Measurements from ENCODE around the gene SPAG8.
A peak's percentile ranks its signal among the peaks of the same experiment; 100 is the strongest.

SPAG8 gene

DNA sequence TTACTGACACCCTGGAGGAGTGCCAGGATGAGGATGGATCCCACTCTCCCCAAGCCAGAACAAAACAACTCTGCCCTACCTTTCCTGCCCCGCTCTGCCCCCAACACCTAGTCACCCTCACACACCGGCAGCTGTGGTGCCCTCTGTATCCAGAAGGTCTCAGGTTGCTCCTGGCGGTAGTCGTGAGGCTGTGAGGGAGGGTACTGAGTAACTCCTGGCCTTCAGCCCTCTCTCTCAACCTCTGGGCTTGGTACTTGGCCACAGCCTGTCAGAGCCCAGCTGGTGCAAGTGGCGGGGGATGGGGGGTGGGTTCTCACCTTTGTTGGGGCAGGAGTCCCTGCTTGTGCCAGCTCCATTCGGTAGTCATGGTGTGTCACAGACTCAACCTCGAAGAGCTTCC, 1.9 kb downstream of the SPAG8 start:
- no peak overlapping the region for H3K4me3 ChIP-seq
- DNase-seq (ENCODE audit: low spot score): no peak
- TF ChIP-seq, protein P1, sequence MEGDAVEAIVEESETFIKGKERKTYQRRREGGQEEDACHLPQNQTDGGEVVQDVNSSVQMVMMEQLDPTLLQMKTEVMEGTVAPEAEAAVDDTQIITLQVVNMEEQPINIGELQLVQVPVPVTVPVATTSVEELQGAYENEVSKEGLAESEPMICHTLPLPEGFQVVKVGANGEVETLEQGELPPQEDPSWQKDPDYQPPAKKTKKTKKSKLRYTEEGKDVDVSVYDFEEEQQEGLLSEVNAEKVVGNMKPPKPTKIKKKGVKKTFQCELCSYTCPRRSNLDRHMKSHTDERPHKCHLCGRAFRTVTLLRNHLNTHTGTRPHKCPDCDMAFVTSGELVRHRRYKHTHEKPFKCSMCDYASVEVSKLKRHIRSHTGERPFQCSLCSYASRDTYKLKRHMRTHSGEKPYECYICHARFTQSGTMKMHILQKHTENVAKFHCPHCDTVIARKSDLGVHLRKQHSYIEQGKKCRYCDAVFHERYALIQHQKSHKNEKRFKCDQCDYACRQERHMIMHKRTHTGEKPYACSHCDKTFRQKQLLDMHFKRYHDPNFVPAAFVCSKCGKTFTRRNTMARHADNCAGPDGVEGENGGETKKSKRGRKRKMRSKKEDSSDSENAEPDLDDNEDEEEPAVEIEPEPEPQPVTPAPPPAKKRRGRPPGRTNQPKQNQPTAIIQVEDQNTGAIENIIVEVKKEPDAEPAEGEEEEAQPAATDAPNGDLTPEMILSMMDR (IDR thresholded peaks at IDR 0.05): no peak
- no peak overlapping the region for H3K27ac ChIP-seq

DNA sequence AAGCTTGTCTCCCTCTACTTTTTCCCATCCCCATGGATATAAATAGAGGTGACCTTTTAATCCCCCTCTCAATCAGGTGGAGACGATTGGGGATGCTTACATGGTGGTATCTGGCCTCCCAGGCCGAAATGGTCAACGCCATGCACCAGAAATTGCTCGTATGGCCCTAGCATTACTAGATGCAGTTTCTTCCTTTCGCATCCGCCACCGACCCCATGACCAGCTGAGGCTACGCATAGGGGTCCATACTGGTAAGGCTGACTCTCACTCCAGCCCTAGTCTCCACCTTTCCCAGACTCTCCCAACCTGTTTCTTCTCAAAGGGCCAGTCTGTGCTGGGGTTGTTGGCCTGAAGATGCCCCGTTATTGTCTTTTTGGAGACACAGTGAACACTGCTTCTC, 3.6 kb downstream of the SPAG8 start:
- Histone ChIP-seq H3K27ac (no peak overlapping the region), H3K4me3 (no peak overlapping the region)
- TF ChIP-seq, protein P1 (IDR thresholded peaks at IDR 0.05): no peak
- no peak for DNase-seq (ENCODE audit: low spot score)

DNA sequence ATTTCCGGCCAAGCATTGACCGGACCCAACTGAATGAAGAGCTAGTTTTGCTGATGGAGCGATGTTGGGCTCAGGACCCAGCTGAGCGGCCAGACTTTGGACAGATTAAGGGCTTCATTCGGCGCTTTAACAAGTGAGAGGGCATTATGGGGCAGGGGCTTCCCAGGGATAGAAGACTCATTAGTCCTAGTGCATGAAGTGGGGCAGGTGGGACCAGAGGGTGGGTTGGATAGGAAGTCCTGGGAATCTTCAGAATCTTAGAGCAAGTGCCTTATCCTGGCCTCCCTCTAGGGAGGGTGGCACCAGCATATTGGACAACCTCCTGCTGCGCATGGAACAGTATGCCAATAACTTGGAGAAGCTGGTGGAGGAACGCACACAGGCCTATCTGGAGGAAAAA, 6.0 kb downstream of the SPAG8 start:
- H3K4me3 ChIP-seq: no peak overlapping the region
- DNase-seq (ENCODE audit: low spot score): peak; percentile 24
- no peak overlapping the region for H3K27ac ChIP-seq
- TF ChIP-seq, protein P1 (IDR thresholded peaks at IDR 0.05): no peak

DNA sequence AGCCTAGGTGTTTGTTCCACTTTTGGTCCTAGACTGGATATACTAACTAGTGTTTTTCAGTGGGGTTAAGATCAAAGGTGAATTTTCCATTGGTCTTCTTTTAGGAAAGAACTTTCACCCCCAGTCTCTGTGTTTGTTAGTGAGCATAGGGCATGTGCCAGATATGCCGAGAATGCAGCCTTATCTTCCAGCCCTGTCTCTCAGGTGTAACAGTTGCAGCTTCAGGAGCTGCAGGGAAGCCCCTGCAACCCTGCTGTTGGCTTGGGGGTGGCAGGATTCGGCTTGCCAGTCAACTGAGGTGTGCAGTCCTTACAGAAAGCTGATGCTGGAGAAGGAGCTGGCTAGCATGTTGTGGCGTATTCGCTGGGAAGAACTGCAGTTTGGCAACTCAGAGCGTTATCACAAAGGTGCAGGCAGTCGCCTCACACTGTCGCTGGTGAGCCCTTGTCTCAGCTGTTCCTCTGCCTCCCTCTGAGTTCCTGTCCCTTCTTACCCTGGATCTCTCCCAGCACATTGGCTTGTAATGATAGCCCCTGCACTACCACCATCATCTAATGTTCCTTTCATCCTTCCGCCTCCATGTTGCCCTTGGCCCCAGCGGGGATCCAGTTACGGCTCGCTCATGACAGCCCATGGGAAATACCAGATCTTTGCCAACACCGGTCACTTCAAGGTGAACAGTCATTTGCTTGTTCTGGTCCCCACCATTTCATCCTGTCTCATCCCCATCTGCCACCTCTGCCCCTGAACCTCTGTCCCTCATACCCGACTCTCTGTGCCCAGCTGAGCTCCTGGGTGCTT, 10.5 kb downstream of the SPAG8 start:
- Histone ChIP-seq H3K4me3 (no peak overlapping the region), H3K27ac (no peak overlapping the region)
- TF ChIP-seq, protein P1 (IDR thresholded peaks at IDR 0.05): no peak
- no peak for DNase-seq (ENCODE audit: low spot score)

DNA sequence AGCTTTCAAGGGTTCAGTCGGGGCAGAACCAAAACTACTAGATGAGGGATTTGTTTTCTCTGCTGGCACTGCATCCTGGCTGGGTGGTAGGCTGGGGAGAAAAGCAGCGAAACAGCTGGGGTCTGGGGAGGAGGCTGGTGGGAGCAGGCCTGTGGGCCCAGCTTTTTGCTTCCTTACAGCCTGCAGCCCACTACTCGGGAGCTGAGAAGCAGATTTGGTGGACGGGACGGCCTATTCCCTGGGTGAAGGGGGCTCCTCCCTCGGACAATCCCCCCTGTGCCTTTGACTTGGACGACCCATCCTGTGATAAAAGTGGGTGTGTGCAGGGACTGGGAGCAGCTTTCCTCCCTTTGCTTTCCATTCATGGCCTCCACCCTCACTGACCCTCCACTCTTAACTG, 11.5 kb downstream of the SPAG8 start:
- TF ChIP-seq, protein P1 (IDR thresholded peaks at IDR 0.05): no peak
- Histone ChIP-seq H3K4me3 (no peak overlapping the region), H3K27ac (no peak overlapping the region)
- peak; percentile 63 for DNase-seq (ENCODE audit: low spot score)

DNA sequence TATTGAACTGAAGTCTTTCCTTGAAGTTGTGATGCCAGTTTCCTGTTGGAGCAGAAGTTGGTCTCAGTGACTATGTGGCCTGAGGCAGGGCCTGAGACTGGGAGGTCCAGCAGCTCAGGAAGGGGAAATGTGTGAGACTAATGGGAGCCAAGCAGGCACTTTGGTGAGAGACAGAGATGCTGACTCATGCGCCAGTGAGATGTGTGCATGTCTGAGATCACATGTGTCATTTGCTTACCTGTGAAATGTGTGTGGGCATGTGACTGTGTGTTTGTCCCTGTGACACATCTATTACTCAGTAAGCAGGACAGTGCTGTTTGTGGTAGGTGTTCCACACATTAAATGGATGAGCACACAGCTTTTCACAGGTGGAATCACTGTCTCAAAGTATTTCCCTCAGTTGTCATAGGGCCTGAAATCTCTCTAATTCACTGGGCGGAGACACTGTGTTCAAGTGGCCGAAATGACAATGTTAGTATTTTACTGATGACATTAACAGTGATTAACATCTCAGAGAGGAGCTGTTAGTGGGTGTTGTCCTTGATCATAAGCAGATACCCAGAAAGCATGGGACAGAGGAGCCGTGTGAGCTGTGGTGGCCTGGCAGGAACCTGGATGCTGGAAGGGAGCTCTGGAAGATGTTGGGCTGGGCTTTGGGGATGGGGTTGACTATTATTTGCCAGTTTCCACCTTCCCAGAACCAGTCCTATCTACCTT, 13.2 kb downstream of the SPAG8 start:
- DNase-seq (ENCODE audit: low spot score): peak; percentile 57
- H3K27ac ChIP-seq: no peak overlapping the region

More for the DNA sequence above, 13.2 kb downstream of the SPAG8 start:
- TF ChIP-seq, protein P1 (IDR thresholded peaks at IDR 0.05): no peak
- H3K4me3 ChIP-seq: no peak overlapping the region
